Measurements from ENCODE around the gene RPAP3. TPM values are rescaled to one million over a fixed set of nuclear protein-coding genes. Genes with fewer than 3 reads are reported as not detected.
A peak's percentile ranks its signal among the peaks of the same experiment; 100 is the strongest.

Gene RPAP3
- total and polyA plus RNA-seq, 4 donors, result 5.5 to 8.1 (median 8.0) TPM

DNA sequence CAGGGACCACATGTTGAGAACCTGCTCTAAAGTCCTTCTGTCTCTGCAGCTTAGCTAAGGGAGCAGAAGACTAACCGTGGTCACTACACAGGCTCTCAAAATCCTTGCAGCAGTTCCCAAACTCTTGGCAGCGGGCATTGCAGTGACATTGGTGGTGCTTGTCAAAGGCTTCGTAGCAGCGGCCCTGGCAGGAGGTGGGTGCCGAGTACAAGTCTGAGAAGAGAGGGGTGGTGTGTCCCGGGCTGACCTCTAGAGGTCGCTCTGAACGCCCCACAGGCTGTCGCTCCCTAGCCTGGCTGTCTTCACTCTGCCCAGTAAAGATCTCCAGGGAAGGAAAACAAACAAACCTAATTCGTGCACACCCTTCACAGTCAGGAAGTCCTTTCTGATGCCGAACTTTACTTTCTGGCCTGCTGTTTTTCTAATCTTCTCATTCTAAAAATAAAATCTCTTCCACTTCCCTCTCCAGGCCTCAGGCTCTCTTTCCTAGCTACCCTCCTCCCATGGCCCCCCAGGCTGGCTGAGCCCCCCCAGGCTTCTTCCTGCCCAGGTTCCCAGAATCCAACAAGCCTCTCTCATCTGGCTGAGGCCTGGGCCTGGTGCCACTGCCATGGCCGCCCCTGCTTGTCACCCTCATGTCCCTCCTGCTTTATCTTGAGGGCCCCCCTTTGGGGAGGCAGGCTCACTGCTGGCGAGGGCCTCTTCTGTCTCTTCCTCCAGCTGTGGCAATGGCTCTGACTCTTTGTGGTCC lies 11.8 kb upstream of the RPAP3 start (continued):
- no peak for TF ChIP-seq MAX (IDR thresholded peaks at IDR 0.05)

- WGBS, result 88% methylated on average over 6 of the region's 6 CpGs
- TF ChIP-seq HNF4A (conservative IDR thresholded peaks at IDR 0.05), result no peak
- Histone ChIP-seq H3K4me1 (ENCODE audit: control insufficient read depth in 4 of 4, insufficient read depth in 4 of 4, low read length in 3 of 4) (peaks cover 6 to 12% (median 9%) of the 10 kb centered on the region in 4 donors), H3K9ac (ENCODE audit: low read depth in 1 of 2, low read length in 2 of 2) (no peak overlapping the region), H3K36me3 (ENCODE audit: control insufficient read depth in 4 of 4, insufficient read depth in 3 of 4, low read depth in 1 of 4, low read length in 3 of 4) (peaks cover 0 to 9% (median 2%) of the 10 kb centered on the region in 4 donors), H3K4me3 (ENCODE audit: low read depth in 1 of 3, low read length in 3 of 3) (no peak overlapping the region), H3K27ac (ENCODE audit: low read depth in 1 of 2, low read length in 2 of 2) (no peak overlapping the region), H3K9me3 (ENCODE audit: control insufficient read depth in 4 of 4, low read length in 3 of 4) (no peaks in the 10 kb centered on the region), H3K27me3 (ENCODE audit: control insufficient read depth in 4 of 4, insufficient read depth in 4 of 4, low read length in 3 of 4) (no peaks in the 10 kb centered on the region)
- DNase-seq (ENCODE audit: low spot score), result peak; percentile 29
Measured at GRCh38 chr12:47717046-47717442, 11.2 kb upstream of the RPAP3 start.

DNA sequence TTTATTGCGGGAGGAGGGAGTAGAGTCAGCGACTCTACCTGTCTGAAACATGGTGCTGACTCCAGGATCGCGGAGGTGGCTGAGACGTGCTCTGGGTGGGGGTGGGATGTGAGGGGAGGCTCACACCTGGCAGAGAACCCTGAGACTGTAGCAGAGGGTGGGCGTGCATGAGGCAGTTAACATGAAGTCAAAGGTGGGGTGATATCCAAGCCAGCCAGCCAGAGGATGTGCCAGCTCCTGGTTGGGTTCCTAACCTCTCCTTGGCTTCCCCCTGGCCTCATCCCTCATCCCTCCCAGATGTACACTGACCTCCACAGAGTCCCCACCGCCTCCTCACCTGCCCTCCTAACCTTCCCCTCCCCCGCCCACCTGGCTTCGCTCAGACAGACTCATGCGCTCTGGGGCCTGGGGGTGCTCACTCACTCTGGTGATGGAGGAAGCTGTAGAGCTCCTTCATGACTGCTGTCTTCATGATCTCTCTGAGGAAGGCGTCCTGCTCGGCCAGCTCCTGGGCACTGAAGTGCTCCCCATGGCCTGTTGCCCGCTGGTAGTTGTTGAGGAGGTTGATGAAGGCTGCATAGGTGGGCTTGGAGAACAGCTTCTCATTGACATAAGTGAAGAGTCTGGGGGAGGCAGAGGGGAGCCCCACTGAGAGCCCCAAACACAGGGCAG lies 10.2 kb upstream of the RPAP3 start:
- Histone ChIP-seq H3K27me3 (ENCODE audit: control insufficient read depth in 4 of 4, insufficient read depth in 4 of 4, low read length in 3 of 4) (no peaks in the 10 kb centered on the region), H3K27ac (ENCODE audit: low read depth in 1 of 2, low read length in 2 of 2) (peak overlapping the region; percentile 64 to 71), H3K9me3 (ENCODE audit: control insufficient read depth in 4 of 4, low read length in 3 of 4) (no peaks in the 10 kb centered on the region), H3K36me3 (ENCODE audit: control insufficient read depth in 4 of 4, insufficient read depth in 3 of 4, low read depth in 1 of 4, low read length in 3 of 4) (peaks cover 0 to 9% (median 1%) of the 10 kb centered on the region in 4 donors), H3K4me1 (ENCODE audit: control insufficient read depth in 4 of 4, insufficient read depth in 4 of 4, low read length in 3 of 4) (peaks cover 6 to 12% (median 9%) of the 10 kb centered on the region in 4 donors), H3K9ac (ENCODE audit: low read depth in 1 of 2, low read length in 2 of 2) (no peak overlapping the region), H3K4me3 (ENCODE audit: low read depth in 1 of 3, low read length in 3 of 3) (no peak overlapping the region)
- no peak for TF ChIP-seq NR2F2 (IDR thresholded peaks at IDR 0.05)
- TF ChIP-seq REST (IDR thresholded peaks at IDR 0.05), result no peak
- TF ChIP-seq JUND (IDR thresholded peaks at IDR 0.05), result no peak
- TF ChIP-seq YY1 (IDR thresholded peaks at IDR 0.05), result no peak
- no peak for DNase-seq (ENCODE audit: low spot score)
- WGBS, result 64% methylated on average over 13 of the region's 13 CpGs

DNA sequence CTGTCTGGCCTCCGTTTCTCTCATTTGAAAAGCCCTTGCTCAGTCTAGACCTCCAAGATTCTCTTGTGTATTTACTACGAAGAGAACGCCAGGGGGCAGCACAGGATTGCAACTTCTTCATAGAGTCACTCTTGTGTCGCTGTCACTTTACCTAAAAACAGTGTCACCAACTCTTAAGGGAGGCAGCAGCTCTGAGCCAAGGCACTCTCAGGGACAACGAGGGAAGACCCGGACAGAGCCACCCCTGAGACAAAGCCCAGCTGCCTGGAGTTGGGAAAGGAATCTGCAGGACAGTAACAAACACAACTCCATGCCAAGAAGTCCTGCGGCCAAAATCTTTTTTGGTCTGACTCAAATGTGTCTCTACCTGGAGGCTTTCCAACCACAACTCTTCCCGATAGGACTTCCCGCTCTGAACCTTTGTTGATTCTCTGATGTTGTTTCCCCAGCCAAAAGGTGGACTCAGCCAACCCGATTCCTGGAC lies 9.6 kb upstream of the RPAP3 start:
- H3K9me3 ChIP-seq (ENCODE audit: control insufficient read depth in 4 of 4, low read length in 3 of 4), result no peaks in the 10 kb centered on the region
- no peak overlapping the region for H3K9ac ChIP-seq (ENCODE audit: low read depth in 1 of 2, low read length in 2 of 2)
- H3K27ac ChIP-seq (ENCODE audit: low read depth in 1 of 2, low read length in 2 of 2), result peak overlapping the region; percentile 64 to 71
- peaks cover 6 to 12% (median 9%) of the 10 kb centered on the region in 4 donors for H3K4me1 ChIP-seq (ENCODE audit: control insufficient read depth in 4 of 4, insufficient read depth in 4 of 4, low read length in 3 of 4)
- DNase-seq (ENCODE audit: low spot score), result peak; percentile 76
- WGBS, result 6% methylated on average over 10 of the region's 10 CpGs
- H3K4me3 ChIP-seq (ENCODE audit: low read depth in 1 of 3, low read length in 3 of 3), result no peak overlapping the region
- H3K36me3 ChIP-seq (ENCODE audit: control insufficient read depth in 4 of 4, insufficient read depth in 3 of 4, low read depth in 1 of 4, low read length in 3 of 4), result peaks cover 0 to 7% (median 1%) of the 10 kb centered on the region in 4 donors
- H3K27me3 ChIP-seq (ENCODE audit: control insufficient read depth in 4 of 4, insufficient read depth in 4 of 4, low read length in 3 of 4), result no peaks in the 10 kb centered on the region
- TF ChIP-seq RAD21 (IDR thresholded peaks at IDR 0.05), result peak; percentile 91
- no peak for TF ChIP-seq REST (IDR thresholded peaks at IDR 0.05)
- TF ChIP-seq TAF1 (conservative IDR thresholded peaks at IDR 0.05), result no peak
- TF ChIP-seq RXRA (IDR thresholded peaks at IDR 0.05), result peak; percentile 53 to 74
- no peak for TF ChIP-seq MAX (IDR thresholded peaks at IDR 0.05)
- peak; percentile 28 to 70 for TF ChIP-seq JUND (IDR thresholded peaks at IDR 0.05)
- peak; percentile 46 for TF ChIP-seq FOXA2 (IDR thresholded peaks at IDR 0.05)
- TF ChIP-seq YY1 (IDR thresholded peaks at IDR 0.05), result peak; percentile 66
- TF ChIP-seq, protein P1, sequence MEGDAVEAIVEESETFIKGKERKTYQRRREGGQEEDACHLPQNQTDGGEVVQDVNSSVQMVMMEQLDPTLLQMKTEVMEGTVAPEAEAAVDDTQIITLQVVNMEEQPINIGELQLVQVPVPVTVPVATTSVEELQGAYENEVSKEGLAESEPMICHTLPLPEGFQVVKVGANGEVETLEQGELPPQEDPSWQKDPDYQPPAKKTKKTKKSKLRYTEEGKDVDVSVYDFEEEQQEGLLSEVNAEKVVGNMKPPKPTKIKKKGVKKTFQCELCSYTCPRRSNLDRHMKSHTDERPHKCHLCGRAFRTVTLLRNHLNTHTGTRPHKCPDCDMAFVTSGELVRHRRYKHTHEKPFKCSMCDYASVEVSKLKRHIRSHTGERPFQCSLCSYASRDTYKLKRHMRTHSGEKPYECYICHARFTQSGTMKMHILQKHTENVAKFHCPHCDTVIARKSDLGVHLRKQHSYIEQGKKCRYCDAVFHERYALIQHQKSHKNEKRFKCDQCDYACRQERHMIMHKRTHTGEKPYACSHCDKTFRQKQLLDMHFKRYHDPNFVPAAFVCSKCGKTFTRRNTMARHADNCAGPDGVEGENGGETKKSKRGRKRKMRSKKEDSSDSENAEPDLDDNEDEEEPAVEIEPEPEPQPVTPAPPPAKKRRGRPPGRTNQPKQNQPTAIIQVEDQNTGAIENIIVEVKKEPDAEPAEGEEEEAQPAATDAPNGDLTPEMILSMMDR (IDR thresholded peaks at IDR 0.05; ENCODE audit: low read depth, low read length, missing input control), result peak; percentile 70
- peak; percentile 60 for TF ChIP-seq SP1 (IDR thresholded peaks at IDR 0.05)
